MCF 10A (cell line): ENCODE results near the gene C11orf21. TPM values are rescaled to one million over a fixed set of nuclear protein-coding genes. Genes with fewer than 3 reads are reported as not detected.

Experiments
- BruUV-seq: library from RNA; stranded (reverse); fragments of 400-500 nt; replicated peaks from 2 replicates; lab custom pipeline; 2021; lab: Mats Ljungman, UMichigan
- CTCF ChIA-PET: fragments of 300-600 bp; sonication (Branson Sonifier 250); formaldehyde crosslinking; extraction: SDS; loops from one replicate; lab custom pipeline; 2021; ENCODE audit warnings: antibody characterized with exemption, inconsistent platforms; lab: Yijun Ruan, JAX
- POLR2A ChIA-PET: fragments of 300-600, 350-650 bp; sonication (Branson Sonifier 250); formaldehyde crosslinking; extraction: SDS; loops from one replicate; lab custom pipeline; 2020; ENCODE audit warnings: antibody characterized with exemption, inconsistent platforms; lab: Yijun Ruan, JAX
- DNase-seq: peaks from one replicate; pipeline ENCODE4 v3.0.0-alpha.2; 2018; ENCODE audit not compliant: unreplicated experiment
- H3K27ac Mint-ChIP-seq: one replicate; pipeline ENCODE4 v1.8.0; 2022; ENCODE audit warnings: mild to moderate bottlenecking, low read depth, mixed read lengths; ENCODE audit not compliant: unreplicated experiment
- H3K27me3 Mint-ChIP-seq: one replicate; pipeline ENCODE4 v1.8.0; 2022; ENCODE audit warnings: mixed read lengths; ENCODE audit not compliant: insufficient read depth, unreplicated experiment
- H3K36me3 Mint-ChIP-seq: one replicate; pipeline ENCODE4 v1.8.0; 2022; ENCODE audit warnings: mild to moderate bottlenecking, moderate library complexity, mixed read lengths; ENCODE audit not compliant: insufficient read depth, unreplicated experiment
- H3K4me1 Mint-ChIP-seq: one replicate; pipeline ENCODE4 v1.8.0; 2022; ENCODE audit warnings: mixed read lengths; ENCODE audit not compliant: insufficient read depth, unreplicated experiment
- H3K4me3 Mint-ChIP-seq: one replicate; pipeline ENCODE4 v1.8.0; 2022; ENCODE audit warnings: mild to moderate bottlenecking, moderate library complexity, mixed read lengths; ENCODE audit not compliant: unreplicated experiment
- H3K9me3 Mint-ChIP-seq: one replicate; pipeline ENCODE4 v1.8.0; 2022; ENCODE audit warnings: mixed read lengths; ENCODE audit not compliant: unreplicated experiment
- CTCF ChIP-seq: fragments of 200-600 bp; IDR thresholded peaks from one replicate; pipeline ENCODE4 v1.8.0; 2022; ENCODE audit warnings: antibody characterized with exemption, mild to moderate bottlenecking; ENCODE audit not compliant: unreplicated experiment
- intact Hi-C: fragments of 100-400 bp; cut with micrococcal nuclease; formaldehyde crosslinking; loops from 2 replicates; pipeline ENCODE4 v1.14.1; 2022
- total RNA-seq: library from RNA; stranded (reverse); gene quantifications from 2 replicates; pipeline ENCODE4 v1.2.3, GENCODE V29; 2022

Gene C11orf21
- total RNA-seq, 1 experiment from 2014 or later, result not detected

GRCh38 chr11:2330696-2331095, 29.0 kb upstream of the C11orf21 start:
- Mint-ChIP-seq H3K27me3 (peaks cover under 1% of the 10 kb centered on the region), H3K36me3 (peaks cover 12% of the 10 kb centered on the region), H3K4me3 (no peak overlapping the region), H3K9me3 (peaks cover 9% of the 10 kb centered on the region), H3K27ac (no peak overlapping the region), H3K4me1 (peaks cover 4% of the 10 kb centered on the region)
- ChIA-PET CTCF (interaction anchor here (0.5 to 0.7 kb wide), 2 partner anchors 136 to 202 kb away, joined by 3 read pairs; no protein-coding TSS in a partner anchor), POLR2A (no interaction called here)
- no TSS peak for BruUV-seq
- DNase-seq, result no peak
- intact Hi-C loops, result no loop called here
- no peak for TF ChIP-seq CTCF

GRCh38 chr11:2329551-2329950, 27.8 kb upstream of the C11orf21 start:
- Mint-ChIP-seq H3K36me3 (peaks cover 16% of the 10 kb centered on the region), H3K4me1 (peaks cover 7% of the 10 kb centered on the region)
- intact Hi-C loops, result no loop called here

GRCh38 chr11:2328656-2329354, 27.1 kb upstream of the C11orf21 start:
- intact Hi-C loops, result no loop called here
- ChIA-PET CTCF (interaction anchor here (0.6 to 1.6 kb wide), 4 partner anchors 11 to 289 kb away, joined by 3 to 9 read pairs (median 3); no protein-coding TSS in a partner anchor), POLR2A (interaction anchor here (0.6 to 1.0 kb wide), 2 partner anchors 9 to 48 kb away, joined by 3 to 4 read pairs; no protein-coding TSS in a partner anchor)
- no peak for TF ChIP-seq CTCF
- H3K4me3 Mint-ChIP-seq, result no peak overlapping the region
- peaks cover 7% of the 10 kb centered on the region for H3K4me1 Mint-ChIP-seq
- H3K27ac Mint-ChIP-seq, result no peak overlapping the region
- peaks cover 17% of the 10 kb centered on the region for H3K36me3 Mint-ChIP-seq
- BruUV-seq, result no TSS peak
- DNase-seq, result no peak
- H3K27me3 Mint-ChIP-seq, result no peaks in the 10 kb centered on the region
- peaks cover 9% of the 10 kb centered on the region for H3K9me3 Mint-ChIP-seq

More at GRCh38 chr11:2329551-2329950, 27.8 kb upstream of the C11orf21 start:
- BruUV-seq, result no TSS peak
- ChIA-PET CTCF (interaction anchor here (1.6 kb wide), 1 partner anchor 24 kb away, joined by 9 read pairs; no protein-coding TSS in a partner anchor), POLR2A (no interaction called here)
- H3K4me3 Mint-ChIP-seq, result no peak overlapping the region
- H3K27ac Mint-ChIP-seq, result no peak overlapping the region
- no peaks in the 10 kb centered on the region for H3K27me3 Mint-ChIP-seq
- peaks cover 9% of the 10 kb centered on the region for H3K9me3 Mint-ChIP-seq
- DNase-seq, result no peak
- TF ChIP-seq CTCF, result no peak

GRCh38 chr11:2328021-2328420, 26.3 kb upstream of the C11orf21 start:
- H3K9me3 Mint-ChIP-seq, result peaks cover 9% of the 10 kb centered on the region
- H3K4me3 Mint-ChIP-seq, result no peak overlapping the region
- H3K36me3 Mint-ChIP-seq, result peaks cover 17% of the 10 kb centered on the region
- H3K4me1 Mint-ChIP-seq, result peaks cover 7% of the 10 kb centered on the region
- CTCF ChIA-PET, result interaction anchor here (0.7 kb wide), 1 partner anchor 288 kb away, joined by 3 read pairs; no protein-coding TSS in a partner anchor
- intact Hi-C loops, result no loop called here
- no peak overlapping the region for H3K27ac Mint-ChIP-seq
- TF ChIP-seq CTCF, result no peak
- no peak for DNase-seq
- POLR2A ChIA-PET, result interaction anchor here (1.0 kb wide), 1 partner anchor 10 kb away, joined by 3 read pairs; no protein-coding TSS in a partner anchor
- no peaks in the 10 kb centered on the region for H3K27me3 Mint-ChIP-seq
- BruUV-seq, result no TSS peak
